ENCODE measurements around the gene DOCK1.
"Not testable (repeated sequence)": the region's sequence is repeated elsewhere in the genome, so short reads cannot be mapped to it uniquely, and the experiment has no call there.

Gene DOCK1

GRCh38 chr10:126904818-126905701, at the start of gene DOCK1:
Gene DOCK1 (plus strand): TSS chr10:126905428. CDS start chr10:126905518, 90 bp downstream.
- DNase-seq (ENCODE audit: low read depth, low spot score), result peak; percentile 92

GRCh38 chr10:126857178-126857806, 47.9 kb upstream of the DOCK1 start:
- no peak for DNase-seq (ENCODE audit: low read depth, low spot score)

- DNase-seq (ENCODE audit: low read depth, low spot score), result peak; percentile 98
Measured at GRCh38 chr10:126867567-126868365, 37.5 kb upstream of the DOCK1 start.

DNA sequence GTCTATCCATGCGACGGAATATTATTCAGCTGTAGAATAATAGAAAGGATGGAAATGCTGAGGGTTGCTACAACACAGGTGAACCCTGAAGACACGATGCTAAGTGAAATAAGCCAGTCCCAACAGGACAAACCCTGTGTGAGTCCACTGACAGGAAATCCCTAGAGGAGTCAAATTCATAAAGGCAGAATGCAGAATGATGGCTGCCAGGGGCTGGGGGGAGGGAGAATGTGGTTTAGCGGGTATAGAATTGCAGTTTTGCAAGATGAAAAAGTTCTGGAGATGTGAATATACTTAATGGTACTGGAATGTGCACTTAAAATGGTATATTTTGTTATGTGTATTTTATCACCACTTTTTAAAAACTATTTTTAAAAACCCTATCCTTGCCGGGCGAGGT, 36.9 kb upstream of the DOCK1 start:
- DNase-seq (ENCODE audit: low read depth, low spot score), result no peak

DNA sequence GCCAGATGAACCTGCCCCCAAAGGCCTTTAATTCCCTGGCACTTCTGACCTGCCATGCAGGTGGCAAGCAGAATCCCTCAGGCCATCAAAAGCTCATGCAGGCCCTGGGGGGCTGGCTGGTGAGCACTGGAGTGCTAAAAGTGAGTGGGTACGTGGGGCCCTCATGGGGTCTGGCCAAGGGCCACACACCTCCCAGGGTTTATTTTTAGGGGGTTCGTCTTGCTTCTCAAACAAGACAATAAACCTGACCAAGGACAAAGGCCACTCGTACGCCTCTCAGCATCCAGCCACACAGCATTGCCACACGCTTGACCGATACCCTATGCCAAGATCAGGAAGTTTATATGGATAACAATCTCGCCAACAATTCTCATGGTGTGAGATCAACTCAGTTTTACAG, 33.1 kb upstream of the DOCK1 start:
- DNase-seq (ENCODE audit: low read depth, low spot score), result no peak

DNA sequence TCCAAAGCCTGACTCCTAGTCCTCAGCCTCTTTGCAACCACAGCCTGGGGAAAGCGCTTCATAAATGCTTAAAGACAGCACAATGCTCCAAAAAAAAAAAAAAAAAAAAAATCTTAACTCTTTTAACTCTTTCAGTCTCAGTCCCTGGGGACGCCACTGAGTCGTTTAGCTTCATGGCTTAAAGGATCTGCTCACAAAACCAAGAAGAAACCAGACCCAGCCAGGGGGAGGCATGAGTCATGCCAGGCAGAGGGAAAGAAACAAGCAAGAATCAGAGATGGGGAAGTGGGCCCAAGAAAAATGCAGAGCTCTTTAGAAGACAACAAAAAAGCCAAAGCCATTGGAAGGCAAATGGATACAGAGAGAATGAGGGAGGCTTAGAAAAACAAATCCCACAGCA, 32.5 kb upstream of the DOCK1 start:
- DNase-seq (ENCODE audit: low read depth, low spot score), result peak; percentile 84

- DNase-seq (ENCODE audit: low read depth, low spot score), result no peak
Measured at GRCh38 chr10:126876456-126876855, 28.8 kb upstream of the DOCK1 start.

DNA sequence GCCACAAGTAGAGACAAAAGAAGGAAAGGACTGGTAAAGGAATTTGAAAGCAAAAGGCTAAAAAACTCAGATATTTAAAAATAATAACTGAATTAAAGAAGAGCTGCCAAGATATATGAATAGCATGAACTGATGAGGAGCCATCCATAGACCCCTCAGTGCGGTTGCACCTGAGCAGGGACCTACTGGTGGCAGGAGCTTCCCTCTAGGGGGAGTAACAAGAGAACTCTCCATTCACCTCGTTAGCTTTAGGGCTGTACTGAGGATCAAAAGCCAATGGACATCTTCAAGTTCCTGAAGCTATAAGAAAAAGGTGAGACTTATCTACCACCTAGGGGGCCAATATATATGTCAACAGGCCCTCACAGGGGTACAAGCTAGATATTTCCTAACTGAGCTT, 27.8 kb upstream of the DOCK1 start:
- DNase-seq (ENCODE audit: low read depth, low spot score), result no peak

- DNase-seq (ENCODE audit: low read depth, low spot score), result no peak
Measured at GRCh38 chr10:126878594-126878993, 26.6 kb upstream of the DOCK1 start.

GRCh38 chr10:126880926-126881325, 24.3 kb upstream of the DOCK1 start:
- peak; percentile 48 for DNase-seq (ENCODE audit: low read depth, low spot score)

GRCh38 chr10:126882055-126882454, 23.2 kb upstream of the DOCK1 start:
- not testable (repeated sequence) for DNase-seq (ENCODE audit: low read depth, low spot score)

DNA sequence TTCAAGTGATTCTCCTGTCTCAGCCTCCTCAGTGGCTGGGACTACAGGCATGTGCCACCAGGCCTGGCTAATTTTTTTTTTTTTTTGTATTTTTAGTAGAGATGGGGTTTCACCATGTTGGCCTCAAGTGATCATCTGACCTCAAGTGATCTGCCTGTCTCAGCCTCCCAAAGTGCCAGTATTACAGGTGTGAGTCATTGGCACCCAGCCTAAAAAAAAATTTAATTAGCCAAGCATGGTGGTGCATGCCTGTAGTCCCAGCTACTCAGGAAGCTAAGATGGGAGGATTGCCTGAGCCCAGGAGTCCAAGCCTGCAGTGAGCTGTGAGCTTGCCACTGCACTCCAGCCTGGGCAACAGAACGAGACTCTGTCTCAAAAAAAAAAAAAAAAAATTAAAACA, 16.8 kb upstream of the DOCK1 start:
- not testable (repeated sequence) for DNase-seq (ENCODE audit: low read depth, low spot score)

GRCh38 chr10:126889421-126889820, 15.8 kb upstream of the DOCK1 start:
- DNase-seq (ENCODE audit: low read depth, low spot score), result no peak

- DNase-seq (ENCODE audit: low read depth, low spot score), result not testable (repeated sequence)
Measured at GRCh38 chr10:126890797-126891196, 14.4 kb upstream of the DOCK1 start.

DNA sequence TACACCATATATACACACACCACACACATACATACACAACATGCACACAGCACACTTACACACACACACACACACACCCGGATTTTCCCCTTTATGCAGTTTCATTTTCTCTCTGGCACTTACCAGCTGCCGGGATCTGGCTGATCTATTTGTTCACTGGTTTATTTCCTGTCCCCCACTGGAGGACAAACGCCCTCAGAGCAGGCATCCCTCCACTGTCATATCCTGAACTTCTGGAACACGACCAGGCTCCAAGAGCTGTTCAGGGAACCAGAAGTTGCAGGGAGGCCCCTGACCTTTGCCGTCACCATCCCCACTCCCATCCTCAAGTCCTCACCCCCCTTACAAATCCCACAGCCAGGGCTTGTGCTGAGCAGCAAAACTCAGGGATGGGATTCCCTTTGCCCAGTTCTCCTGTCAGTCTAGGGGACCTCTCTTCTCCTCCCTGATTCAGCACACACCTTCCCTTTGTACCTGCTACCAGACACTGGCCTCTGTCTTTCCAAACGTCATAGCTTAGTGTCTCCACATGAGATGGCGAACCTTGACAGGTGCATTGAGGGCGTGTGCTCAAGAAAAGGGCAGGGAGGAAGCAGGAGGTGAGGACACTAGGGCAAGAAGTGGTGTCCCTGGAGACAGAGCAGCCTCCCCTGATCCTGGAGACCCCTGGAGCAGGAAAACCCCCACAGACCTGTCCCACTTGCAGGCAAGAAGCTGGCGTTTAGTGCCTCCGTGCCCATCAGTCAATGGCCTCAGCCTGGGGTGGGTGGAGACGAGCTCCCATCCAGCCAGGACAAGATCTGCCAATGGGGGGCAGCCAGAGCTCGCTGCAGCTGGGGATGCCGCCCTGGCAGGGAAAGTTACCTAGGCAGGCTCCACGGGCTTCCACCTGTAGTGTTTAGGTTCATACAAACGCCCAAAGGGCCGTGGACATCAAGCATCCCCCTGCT, 12.7 kb upstream of the DOCK1 start:
- no peak for DNase-seq (ENCODE audit: low read depth, low spot score)

DNA sequence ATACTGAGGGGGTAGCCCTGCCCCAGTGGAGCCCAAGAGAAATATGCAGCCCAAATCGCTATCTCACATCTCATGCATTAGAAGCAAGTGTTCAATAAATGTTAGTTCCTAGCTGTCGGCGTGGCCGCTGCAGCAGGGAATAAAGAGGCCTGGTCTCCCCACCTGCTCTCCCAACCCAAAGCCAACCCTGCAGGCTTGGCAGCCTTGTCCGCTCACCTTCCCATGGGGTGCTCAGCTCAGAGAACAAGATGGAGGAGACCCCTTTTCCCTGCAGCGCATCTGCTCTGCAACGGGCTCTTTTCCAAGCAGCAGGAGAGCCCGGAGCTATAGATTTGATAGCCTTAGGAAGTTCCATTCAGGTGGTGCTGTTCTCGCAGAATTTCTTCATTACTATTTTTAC, 12.0 kb upstream of the DOCK1 start:
- no peak for DNase-seq (ENCODE audit: low read depth, low spot score)

DNA sequence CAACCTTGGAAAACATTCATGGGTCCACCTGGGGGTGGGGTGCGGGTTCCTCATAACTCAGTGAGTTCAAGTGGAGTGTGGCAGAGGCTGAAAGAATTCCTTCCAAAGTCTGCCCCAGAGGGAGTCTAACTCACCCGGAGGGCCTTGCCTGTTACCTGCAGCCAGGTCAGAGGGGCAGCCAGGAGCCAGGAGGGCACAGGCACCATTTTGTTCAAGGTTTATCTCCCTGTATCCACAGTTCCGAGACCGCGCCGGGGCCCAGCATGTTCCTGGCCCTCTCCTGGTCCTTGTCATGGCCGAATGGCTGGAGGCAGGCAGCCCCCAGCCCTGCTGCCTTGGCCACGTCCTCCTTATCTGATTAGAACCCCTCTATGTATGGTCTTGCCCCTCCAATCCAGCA, 11.4 kb upstream of the DOCK1 start:
- DNase-seq (ENCODE audit: low read depth, low spot score), result no peak

- DNase-seq (ENCODE audit: low read depth, low spot score), result no peak
Measured at GRCh38 chr10:126895214-126895781, 9.9 kb upstream of the DOCK1 start.

- no peak for DNase-seq (ENCODE audit: low read depth, low spot score)
Measured at GRCh38 chr10:126898460-126898859, 6.8 kb upstream of the DOCK1 start.

- not testable (repeated sequence) for DNase-seq (ENCODE audit: low read depth, low spot score)
Measured at GRCh38 chr10:126899529-126899928, 5.7 kb upstream of the DOCK1 start.

- peak; percentile 95 for DNase-seq (ENCODE audit: low read depth, low spot score)
Measured at GRCh38 chr10:126902157-126902556, 3.1 kb upstream of the DOCK1 start.

All from astrocyte of the hippocampus (primary cell).